Measurements from ENCODE around the gene RBM15. TPM values are rescaled to one million over a fixed set of nuclear protein-coding genes. Genes with fewer than 3 reads are reported as not detected.

RBM15 gene
- total RNA-seq, 1 donor from 2014 or later, result 20.4 TPM

Other genes starting within 250 kb of the RBM15 start
- gene UBL4B, start 226.9 kb upstream of the RBM15 start, total RNA-seq, result not detected in 2 replicates
- 3.6 and 4.4 TPM in 2 replicates for gene SLC6A17, start 188.9 kb upstream of the RBM15 start, total RNA-seq
- gene KCNC4, start 129.1 kb upstream of the RBM15 start, total RNA-seq, result 2.6 and 3.1 TPM in 2 replicates
- 14.1 and 14.8 TPM in 2 replicates for gene SLC16A4, start 51.6 kb downstream of the RBM15 start, total RNA-seq
- 113 and 126 TPM in 2 replicates for gene LAMTOR5, start 68.3 kb downstream of the RBM15 start, total RNA-seq
- not detected in 2 replicates for gene PROK1, start 111.8 kb downstream of the RBM15 start, total RNA-seq
- gene KCNA10, start 179.8 kb downstream of the RBM15 start, total RNA-seq, result not detected in 2 replicates